NCI-H2196 (cell line): Measurements from ENCODE around the gene USP37.

Source experiments
- DNase-seq: peaks from one replicate; lab custom pipeline; 2025; ENCODE audit not compliant: unreplicated experiment; lab: John Stamatoyannopoulos, UW

The USP37 gene

GRCh38 chr2:218434456-218434855, 133.7 kb downstream of the USP37 start:
- no peak for DNase-seq

DNA sequence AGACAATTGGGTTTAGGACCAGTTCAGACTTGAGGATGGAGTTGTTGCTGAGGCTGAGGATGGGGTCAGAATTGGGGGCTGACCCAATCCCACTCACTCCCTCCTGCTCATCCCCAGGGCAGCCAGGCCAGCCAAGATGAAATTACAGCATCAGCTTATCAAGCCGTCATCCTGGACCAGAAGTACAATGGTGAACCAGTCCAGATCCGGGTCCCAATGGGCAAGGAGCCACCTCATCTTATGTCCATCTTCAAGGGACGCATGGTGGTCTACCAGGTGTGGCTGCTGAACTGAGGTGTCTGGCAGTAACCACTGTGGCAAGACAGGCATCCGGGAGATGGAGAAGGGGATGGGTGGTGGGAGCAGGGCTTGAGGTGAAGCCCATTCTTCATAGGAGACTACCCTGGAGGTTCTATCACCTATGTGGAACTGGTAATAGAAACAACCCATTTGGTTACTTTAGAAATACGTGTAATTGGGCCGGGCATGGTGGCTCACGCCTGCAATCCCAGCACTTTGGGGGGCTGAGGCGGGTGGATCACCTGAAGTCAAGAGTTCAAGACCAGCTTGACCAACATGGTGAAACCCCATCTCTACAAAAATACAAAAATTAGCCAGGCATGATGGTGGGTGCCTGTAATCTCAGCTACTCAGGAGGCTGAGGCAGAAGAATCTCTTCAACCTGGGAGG, 135.3 kb downstream of the USP37 start:
- DNase-seq: no peak

GRCh38 chr2:218431878-218432277, 136.3 kb downstream of the USP37 start:
- no peak for DNase-seq

GRCh38 chr2:218430721-218431120, 137.4 kb downstream of the USP37 start:
- no peak for DNase-seq

GRCh38 chr2:218429911-218430692, 138.0 kb downstream of the USP37 start:
- no peak for DNase-seq

GRCh38 chr2:218428846-218429558, 139.1 kb downstream of the USP37 start:
- DNase-seq: no peak

- DNase-seq: no peak
Observed at GRCh38 chr2:218427741-218428140, 140.4 kb downstream of the USP37 start.

DNA sequence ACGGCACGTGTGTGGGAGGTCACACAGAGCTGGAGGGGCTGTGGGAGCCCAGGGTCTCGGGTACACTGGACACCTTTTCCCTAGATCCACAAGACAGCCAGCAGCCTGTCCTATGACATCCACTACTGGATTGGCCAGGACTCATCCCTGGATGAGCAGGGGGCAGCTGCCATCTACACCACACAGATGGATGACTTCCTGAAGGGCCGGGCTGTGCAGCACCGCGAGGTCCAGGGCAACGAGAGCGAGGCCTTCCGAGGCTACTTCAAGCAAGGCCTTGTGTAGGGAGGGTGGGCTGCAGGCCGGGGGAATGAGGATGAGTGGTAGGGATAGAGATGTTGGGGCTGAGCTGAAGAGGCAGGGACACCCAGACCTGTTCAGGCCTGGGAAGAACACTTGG, 142.6 kb downstream of the USP37 start:
- DNase-seq: no peak

DNA sequence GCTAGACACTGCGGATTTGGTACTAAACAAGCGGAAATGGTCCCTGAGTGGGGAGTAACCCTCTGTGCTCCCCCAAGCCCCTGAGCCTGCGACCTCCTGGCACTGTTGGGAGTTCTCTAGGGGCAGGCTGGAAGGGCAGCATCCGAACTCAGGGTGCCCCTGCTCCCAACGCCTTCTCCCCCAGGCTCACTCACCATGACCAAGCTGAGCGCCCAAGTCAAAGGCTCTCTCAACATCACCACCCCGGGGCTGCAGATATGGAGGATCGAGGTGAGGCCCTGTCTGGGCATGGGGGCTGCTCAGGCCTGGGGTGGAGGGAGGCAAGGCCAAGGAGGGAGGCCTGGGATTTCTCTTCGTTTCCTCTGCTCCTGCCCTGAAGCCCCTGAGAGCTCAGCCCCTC, 144.6 kb downstream of the USP37 start:
- DNase-seq: no peak

GRCh38 chr2:218422403-218423086, 145.6 kb downstream of the USP37 start:
- no peak for DNase-seq

- DNase-seq: no peak
Observed at GRCh38 chr2:218421027-218421426, 147.1 kb downstream of the USP37 start.

GRCh38 chr2:218419630-218420216, 148.4 kb downstream of the USP37 start:
- no peak for DNase-seq

- no peak for DNase-seq
Observed at GRCh38 chr2:218418717-218419458, 149.3 kb downstream of the USP37 start, which contains the start of gene VIL1. Gene VIL1 (plus strand): TSS chr2:218419123. CDS start chr2:218423779, 4,656 bp downstream.

DNA sequence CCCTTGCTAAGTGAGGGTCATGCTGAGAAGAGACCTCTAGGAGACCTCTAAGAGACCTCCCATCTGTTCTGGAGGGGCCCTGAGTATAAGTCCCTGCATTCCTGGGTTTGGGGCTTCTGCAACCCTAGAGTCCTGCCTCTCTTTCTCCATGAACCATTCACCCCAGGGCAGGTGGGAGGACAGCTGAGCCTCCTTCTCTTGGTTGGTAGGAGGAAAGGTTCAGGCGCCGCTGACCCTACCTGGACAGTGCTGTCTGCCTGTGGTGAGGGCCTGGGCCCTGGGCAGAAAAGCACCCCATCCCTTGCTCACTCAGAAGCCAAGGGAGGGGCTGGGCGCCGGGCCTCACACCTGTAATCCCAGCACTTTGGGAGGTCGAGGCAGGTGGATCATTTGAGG, 149.8 kb downstream of the USP37 start:
- no peak for DNase-seq

- DNase-seq: no peak
Observed at GRCh38 chr2:218407717-218408116, 160.4 kb downstream of the USP37 start.

DNA sequence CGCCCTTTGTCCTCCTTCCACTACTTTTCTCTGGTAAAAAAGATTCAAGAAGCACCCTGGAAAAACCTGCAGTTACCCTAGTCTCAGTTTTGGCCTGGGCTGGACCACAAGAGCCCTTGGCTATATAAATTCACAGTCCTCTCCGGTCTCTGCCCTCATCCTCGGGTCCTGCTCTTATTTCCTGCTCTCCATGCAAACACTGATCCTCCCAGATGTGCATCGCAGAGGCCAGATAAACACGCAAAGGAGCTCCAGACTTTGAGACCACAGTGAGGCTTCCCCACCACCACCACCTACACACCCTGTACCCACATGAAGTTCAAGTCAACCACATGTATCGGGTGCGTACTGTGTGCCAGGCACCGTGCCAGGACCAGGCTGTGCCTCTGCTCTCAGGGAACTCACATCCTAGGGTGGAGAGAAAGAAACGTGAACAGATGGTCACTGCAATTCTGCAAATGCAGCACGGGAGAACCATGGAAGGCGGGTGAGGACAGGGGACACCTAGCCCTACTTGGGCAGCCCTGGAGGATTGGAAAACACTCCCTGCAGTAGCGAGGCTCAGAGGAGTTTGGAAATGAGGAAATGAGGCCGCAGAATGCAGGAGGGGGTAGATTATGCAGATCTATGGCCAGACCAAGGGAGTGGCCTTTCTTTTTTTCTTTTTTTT, 161.1 kb downstream of the USP37 start:
- DNase-seq: no peak

DNA sequence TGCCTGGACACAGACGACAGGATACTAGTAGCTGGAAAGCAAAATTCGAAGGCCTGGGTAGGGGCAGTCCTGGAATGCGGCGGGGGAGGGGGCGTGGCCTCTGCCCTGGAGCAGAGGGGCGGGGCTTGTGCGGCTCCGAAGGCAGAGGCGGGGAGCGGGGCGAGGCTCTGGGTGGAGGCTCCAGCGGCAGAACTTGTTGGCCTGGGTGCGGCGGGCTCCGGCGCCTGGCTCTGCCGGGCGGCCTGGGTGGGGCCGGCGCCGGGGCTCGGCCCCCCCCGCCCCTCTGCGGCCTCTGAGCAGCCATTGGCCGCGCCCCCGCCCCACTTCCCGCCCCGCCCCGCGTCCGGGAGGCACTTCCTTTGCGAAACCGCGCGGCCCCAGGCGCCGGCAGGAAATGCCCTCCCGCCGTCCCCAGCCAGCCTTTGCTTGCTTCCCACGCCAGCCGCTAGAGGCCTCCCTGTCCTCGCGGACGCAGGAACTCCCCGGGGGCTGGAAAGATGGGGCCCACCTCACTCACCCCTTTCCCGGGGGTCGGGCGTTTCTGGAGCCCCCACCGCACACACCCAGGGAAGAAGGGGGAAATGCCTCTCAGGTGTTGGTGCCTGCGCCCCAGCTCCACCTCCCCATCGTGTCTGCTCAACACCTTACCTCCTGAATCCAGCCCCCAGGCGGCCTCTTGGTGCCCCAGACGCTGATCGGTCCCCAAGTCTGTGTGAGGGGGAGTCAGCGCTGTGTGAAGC, 161.8 kb downstream of the USP37 start:
- peak; percentile 94 for DNase-seq

- no peak for DNase-seq
Observed at GRCh38 chr2:218405746-218406208, 162.4 kb downstream of the USP37 start.
